ENCODE results near the gene CREBBP. TPM values are rescaled to one million over a fixed set of nuclear protein-coding genes. Genes with fewer than 3 reads are reported as not detected.

Gene CREBBP
- total RNA-seq, 1 donor: 109 TPM

- no peaks in the 10 kb centered on the region for H3K9me3 ChIP-seq (ENCODE audit: low read depth, low read length)
Measured at GRCh38 chr16:3712861-3713372, 167.6 kb downstream of the CREBBP start.

GRCh38 chr16:3706253-3707012 lies 174.1 kb downstream of the CREBBP start:
- Histone ChIP-seq H3K4me1 (ENCODE audit: insufficient read depth, low read length) (peaks cover 5% of the 10 kb centered on the region), H3K27me3 (ENCODE audit: insufficient read depth, low read length) (no peaks in the 10 kb centered on the region), H3K4me3 (ENCODE audit: low read length) (no peak overlapping the region), H3K9me3 (ENCODE audit: low read depth, low read length) (no peaks in the 10 kb centered on the region)

More at GRCh38 chr16:3712861-3713372, 167.6 kb downstream of the CREBBP start:
- Histone ChIP-seq H3K4me1 (ENCODE audit: insufficient read depth, low read length) (peaks cover 12% of the 10 kb centered on the region), H3K27me3 (ENCODE audit: insufficient read depth, low read length) (no peaks in the 10 kb centered on the region), H3K4me3 (ENCODE audit: low read length) (no peak overlapping the region)

GRCh38 chr16:3702082-3702481 lies 178.4 kb downstream of the CREBBP start:
- H3K27me3 ChIP-seq (ENCODE audit: insufficient read depth, low read length): no peaks in the 10 kb centered on the region
- no peaks in the 10 kb centered on the region for H3K9me3 ChIP-seq (ENCODE audit: low read depth, low read length)
- H3K4me1 ChIP-seq (ENCODE audit: insufficient read depth, low read length): peaks cover 14% of the 10 kb centered on the region
- no peak overlapping the region for H3K4me3 ChIP-seq (ENCODE audit: low read length)

GRCh38 chr16:3701531-3701930 lies 179.0 kb downstream of the CREBBP start:
- H3K9me3 ChIP-seq (ENCODE audit: low read depth, low read length): no peaks in the 10 kb centered on the region
- no peaks in the 10 kb centered on the region for H3K27me3 ChIP-seq (ENCODE audit: insufficient read depth, low read length)
- H3K4me1 ChIP-seq (ENCODE audit: insufficient read depth, low read length): peaks cover 10% of the 10 kb centered on the region
- no peak overlapping the region for H3K4me3 ChIP-seq (ENCODE audit: low read length)

GRCh38 chr16:3698941-3699340 lies 181.6 kb downstream of the CREBBP start:
- no peak overlapping the region for H3K4me3 ChIP-seq (ENCODE audit: low read length)
- peaks cover 10% of the 10 kb centered on the region for H3K4me1 ChIP-seq (ENCODE audit: insufficient read depth, low read length)
- H3K9me3 ChIP-seq (ENCODE audit: low read depth, low read length): no peaks in the 10 kb centered on the region
- no peaks in the 10 kb centered on the region for H3K27me3 ChIP-seq (ENCODE audit: insufficient read depth, low read length)

- Histone ChIP-seq H3K27me3 (ENCODE audit: insufficient read depth, low read length) (no peaks in the 10 kb centered on the region), H3K4me1 (ENCODE audit: insufficient read depth, low read length) (peaks cover 10% of the 10 kb centered on the region), H3K4me3 (ENCODE audit: low read length) (no peak overlapping the region), H3K9me3 (ENCODE audit: low read depth, low read length) (no peaks in the 10 kb centered on the region)
Measured at GRCh38 chr16:3696425-3697218, 183.9 kb downstream of the CREBBP start.

- Histone ChIP-seq H3K27me3 (ENCODE audit: insufficient read depth, low read length) (no peaks in the 10 kb centered on the region), H3K4me1 (ENCODE audit: insufficient read depth, low read length) (peaks cover 12% of the 10 kb centered on the region), H3K9me3 (ENCODE audit: low read depth, low read length) (no peaks in the 10 kb centered on the region), H3K4me3 (ENCODE audit: low read length) (no peak overlapping the region)
Measured at GRCh38 chr16:3695610-3696369, 184.7 kb downstream of the CREBBP start.

- Histone ChIP-seq H3K4me1 (ENCODE audit: insufficient read depth, low read length) (peaks cover 16% of the 10 kb centered on the region), H3K9me3 (ENCODE audit: low read depth, low read length) (no peaks in the 10 kb centered on the region), H3K27me3 (ENCODE audit: insufficient read depth, low read length) (no peaks in the 10 kb centered on the region), H3K4me3 (ENCODE audit: low read length) (no peak overlapping the region)
Measured at GRCh38 chr16:3694051-3694450, 186.5 kb downstream of the CREBBP start.

GRCh38 chr16:3691761-3692160 lies 188.8 kb downstream of the CREBBP start:
- Histone ChIP-seq H3K9me3 (ENCODE audit: low read depth, low read length) (no peaks in the 10 kb centered on the region), H3K27me3 (ENCODE audit: insufficient read depth, low read length) (no peaks in the 10 kb centered on the region), H3K4me3 (ENCODE audit: low read length) (no peak overlapping the region), H3K4me1 (ENCODE audit: insufficient read depth, low read length) (peaks cover 9% of the 10 kb centered on the region)

- no peak overlapping the region for H3K4me3 ChIP-seq (ENCODE audit: low read length)
Measured at GRCh38 chr16:3690980-3691720, 189.4 kb downstream of the CREBBP start.

GRCh38 chr16:3690470-3690928 lies 190.0 kb downstream of the CREBBP start:
- Histone ChIP-seq H3K9me3 (ENCODE audit: low read depth, low read length) (no peaks in the 10 kb centered on the region), H3K27me3 (ENCODE audit: insufficient read depth, low read length) (no peaks in the 10 kb centered on the region)

More at GRCh38 chr16:3690980-3691720, 189.4 kb downstream of the CREBBP start:
- H3K27me3 ChIP-seq (ENCODE audit: insufficient read depth, low read length): no peaks in the 10 kb centered on the region
- H3K4me1 ChIP-seq (ENCODE audit: insufficient read depth, low read length): peaks cover 9% of the 10 kb centered on the region
- H3K9me3 ChIP-seq (ENCODE audit: low read depth, low read length): no peaks in the 10 kb centered on the region

GRCh38 chr16:3689731-3690130 lies 190.8 kb downstream of the CREBBP start:
- Histone ChIP-seq H3K9me3 (ENCODE audit: low read depth, low read length) (no peaks in the 10 kb centered on the region), H3K4me3 (ENCODE audit: low read length) (no peak overlapping the region), H3K27me3 (ENCODE audit: insufficient read depth, low read length) (no peaks in the 10 kb centered on the region), H3K4me1 (ENCODE audit: insufficient read depth, low read length) (peaks cover 9% of the 10 kb centered on the region)

More at GRCh38 chr16:3690470-3690928, 190.0 kb downstream of the CREBBP start:
- Histone ChIP-seq H3K4me1 (ENCODE audit: insufficient read depth, low read length) (peaks cover 9% of the 10 kb centered on the region), H3K4me3 (ENCODE audit: low read length) (no peak overlapping the region)

GRCh38 chr16:3687792-3688191 lies 192.7 kb downstream of the CREBBP start:
- H3K4me3 ChIP-seq (ENCODE audit: low read length): no peak overlapping the region
- peaks cover 9% of the 10 kb centered on the region for H3K4me1 ChIP-seq (ENCODE audit: insufficient read depth, low read length)

GRCh38 chr16:3687021-3687420 lies 193.5 kb downstream of the CREBBP start:
- H3K27me3 ChIP-seq (ENCODE audit: insufficient read depth, low read length): no peaks in the 10 kb centered on the region
- H3K9me3 ChIP-seq (ENCODE audit: low read depth, low read length): no peaks in the 10 kb centered on the region
- H3K4me3 ChIP-seq (ENCODE audit: low read length): no peak overlapping the region
- peaks cover 9% of the 10 kb centered on the region for H3K4me1 ChIP-seq (ENCODE audit: insufficient read depth, low read length)

More at GRCh38 chr16:3687792-3688191, 192.7 kb downstream of the CREBBP start:
- no peaks in the 10 kb centered on the region for H3K9me3 ChIP-seq (ENCODE audit: low read depth, low read length)
- no peaks in the 10 kb centered on the region for H3K27me3 ChIP-seq (ENCODE audit: insufficient read depth, low read length)

Data from mononuclear cell (primary cell).